ENCODE results near the gene FAAP24. TPM values are rescaled to one million over a fixed set of nuclear protein-coding genes. Genes with fewer than 3 reads are reported as not detected.
"Not testable (repeated sequence)": the region's sequence is repeated elsewhere in the genome, so short reads cannot be mapped to it uniquely, and the experiment has no call there.

FAAP24 gene
- total and polyA plus RNA-seq, 8 donors: 0.92 to 2.4 (median 1.7) TPM; not detected in 4

DNA sequence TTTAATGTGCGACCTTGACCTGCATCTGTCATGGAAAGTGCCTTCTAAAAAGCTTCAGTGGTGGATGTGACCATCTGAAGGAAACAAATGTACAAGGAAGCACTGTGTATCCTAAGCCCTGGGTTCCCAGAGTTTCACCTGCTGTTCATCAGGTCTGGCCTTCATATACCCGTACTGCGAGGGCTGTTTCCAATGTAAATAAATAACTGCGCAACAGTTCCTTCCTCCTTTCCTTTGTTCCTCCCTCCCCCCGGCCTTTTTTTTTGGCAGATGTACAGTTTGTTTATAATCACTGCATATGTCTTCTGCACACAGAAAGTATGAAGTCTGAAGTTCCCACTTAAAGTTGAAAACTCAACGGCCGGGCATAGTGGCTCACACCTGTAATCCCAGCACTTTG, 5.2 kb downstream of the FAAP24 start:
- Histone ChIP-seq H3K9me3 (no peaks in the 10 kb centered on the region), H3K36me3 (peaks cover 0 to 36% (median 23%) of the 10 kb centered on the region in 4 donors), H3K4me3 (no peak overlapping the region), H3K4me1 (peaks cover 5 to 18% (median 14%) of the 10 kb centered on the region in 4 donors), H3K27me3 (no peaks in the 10 kb centered on the region), H3K27ac (peak overlapping the region in 3 of 5 donors; percentile 9 to 41 (median 16))
- intact Hi-C loops (cut with DNase I; ENCODE audit: low total_unique reads): loop anchor here (5.0 kb wide), 1 partner anchor 140 kb away; no protein-coding TSS in a partner anchor
- WGBS, 5 donors: 28 to 52% (median 46%) methylated on average over 7 of the region's 7 CpGs
- TF ChIP-seq POLR2A (IDR thresholded peaks at IDR 0.05) (no peak), EP300 (IDR thresholded peaks at IDR 0.05) (no peak), POLR2AphosphoS5 (IDR thresholded peaks at IDR 0.05) (no peak)
- TF ChIP-seq, protein P1, sequence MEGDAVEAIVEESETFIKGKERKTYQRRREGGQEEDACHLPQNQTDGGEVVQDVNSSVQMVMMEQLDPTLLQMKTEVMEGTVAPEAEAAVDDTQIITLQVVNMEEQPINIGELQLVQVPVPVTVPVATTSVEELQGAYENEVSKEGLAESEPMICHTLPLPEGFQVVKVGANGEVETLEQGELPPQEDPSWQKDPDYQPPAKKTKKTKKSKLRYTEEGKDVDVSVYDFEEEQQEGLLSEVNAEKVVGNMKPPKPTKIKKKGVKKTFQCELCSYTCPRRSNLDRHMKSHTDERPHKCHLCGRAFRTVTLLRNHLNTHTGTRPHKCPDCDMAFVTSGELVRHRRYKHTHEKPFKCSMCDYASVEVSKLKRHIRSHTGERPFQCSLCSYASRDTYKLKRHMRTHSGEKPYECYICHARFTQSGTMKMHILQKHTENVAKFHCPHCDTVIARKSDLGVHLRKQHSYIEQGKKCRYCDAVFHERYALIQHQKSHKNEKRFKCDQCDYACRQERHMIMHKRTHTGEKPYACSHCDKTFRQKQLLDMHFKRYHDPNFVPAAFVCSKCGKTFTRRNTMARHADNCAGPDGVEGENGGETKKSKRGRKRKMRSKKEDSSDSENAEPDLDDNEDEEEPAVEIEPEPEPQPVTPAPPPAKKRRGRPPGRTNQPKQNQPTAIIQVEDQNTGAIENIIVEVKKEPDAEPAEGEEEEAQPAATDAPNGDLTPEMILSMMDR (IDR thresholded peaks at IDR 0.05): no peak
- DNase-seq: peak in 1 of 2 donors; percentile 29

DNA sequence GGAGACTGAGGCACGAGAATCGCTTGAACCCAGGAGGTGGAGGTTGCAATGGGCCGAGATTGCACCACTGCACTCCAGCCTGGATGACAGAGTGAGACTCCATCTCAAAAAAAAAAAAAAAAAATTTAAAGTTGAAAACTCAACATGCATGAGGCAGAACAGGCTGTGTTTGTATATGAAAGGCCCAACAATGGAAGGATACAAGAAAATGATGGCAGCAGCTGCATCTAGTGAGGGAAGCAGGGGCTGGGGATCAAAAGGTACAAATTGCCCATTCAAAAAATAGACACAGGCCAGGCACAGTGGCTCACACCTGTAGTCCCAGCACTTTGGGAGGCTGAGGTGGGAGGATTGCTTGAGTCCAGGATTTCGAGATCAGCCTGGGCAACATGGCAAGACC, 5.8 kb downstream of the FAAP24 start:
- not testable (repeated sequence) for H3K27me3 ChIP-seq, DNase-seq, H3K4me3 ChIP-seq, H3K9me3 ChIP-seq
- Histone ChIP-seq H3K36me3 (peaks cover 0 to 37% (median 23%) of the 10 kb centered on the region in 4 donors), H3K4me1 (peaks cover 5 to 15% (median 13%) of the 10 kb centered on the region in 4 donors), H3K27ac (peak overlapping the region in 1 of 5 donors; percentile 41)
- 78 to 90% (median 88%) methylated on average over 4 of the region's 4 CpGs for WGBS, 5 donors
- intact Hi-C loops (cut with DNase I; ENCODE audit: low total_unique reads): loop anchor here (5.0 kb wide), 1 partner anchor 139 kb away; no protein-coding TSS in a partner anchor

DNA sequence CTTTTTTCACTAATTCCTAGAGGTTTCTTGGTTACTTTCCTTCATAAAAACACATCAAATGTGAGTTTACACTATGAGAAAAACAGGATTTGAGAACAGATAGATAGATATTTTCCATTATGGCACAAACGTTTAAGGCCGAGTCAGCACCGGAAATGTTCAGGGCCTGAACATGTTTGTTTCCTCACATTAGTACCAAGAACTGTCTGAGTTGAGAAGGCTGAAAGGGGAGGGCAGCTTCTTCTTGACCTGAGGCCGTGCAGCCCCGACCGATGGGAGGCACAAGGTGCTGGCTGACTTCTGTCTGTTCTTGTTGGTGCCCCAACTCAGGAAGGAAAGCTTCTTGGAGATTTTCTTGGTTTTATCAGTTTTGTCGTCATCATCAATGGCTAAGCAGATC, 7.8 kb downstream of the FAAP24 start:
- H3K27ac ChIP-seq, DNase-seq, H3K27me3 ChIP-seq, H3K9me3 ChIP-seq, H3K4me3 ChIP-seq: not testable (repeated sequence)
- intact Hi-C loops (cut with DNase I; ENCODE audit: low total_unique reads): loop anchor here (5.0 kb wide), 1 partner anchor 137 kb away; no protein-coding TSS in a partner anchor
- 81 to 87% (median 84%) methylated on average over 7 of the region's 7 CpGs for WGBS, 5 donors
- peaks cover 5 to 15% (median 13%) of the 10 kb centered on the region in 4 donors for H3K4me1 ChIP-seq
- H3K36me3 ChIP-seq: peaks cover 0 to 49% (median 28%) of the 10 kb centered on the region in 4 donors

DNA sequence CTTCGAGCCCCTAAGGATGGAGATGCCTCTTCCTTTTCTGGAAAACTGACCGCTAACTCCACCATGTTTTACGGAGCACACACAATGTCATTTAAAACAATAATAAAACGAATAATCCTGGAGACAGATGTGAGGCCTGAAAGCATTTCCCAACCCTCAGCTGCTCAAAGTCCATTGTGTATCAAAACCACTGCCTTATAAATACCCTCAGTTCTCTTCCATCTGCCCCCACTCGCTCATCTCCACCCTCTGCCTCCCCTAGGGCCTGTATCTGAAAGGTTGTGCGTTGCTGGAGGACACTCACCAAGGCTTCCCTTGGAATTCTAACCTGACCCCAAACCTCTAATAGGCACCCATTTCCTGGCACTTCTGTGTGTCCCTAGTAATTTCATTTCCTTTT, 10.4 kb downstream of the FAAP24 start:
- H3K4me1 ChIP-seq; H3K27me3 ChIP-seq; H3K9me3 ChIP-seq; DNase-seq; H3K27ac ChIP-seq; intact Hi-C loops (cut with DNase I; ENCODE audit: low total_unique reads); H3K4me3 ChIP-seq: not testable (repeated sequence)
- 88 to 97% (median 93%) methylated on average over 6 of the region's 6 CpGs for WGBS, 5 donors
- H3K36me3 ChIP-seq: peaks cover 0 to 68% (median 36%) of the 10 kb centered on the region in 4 donors

DNA sequence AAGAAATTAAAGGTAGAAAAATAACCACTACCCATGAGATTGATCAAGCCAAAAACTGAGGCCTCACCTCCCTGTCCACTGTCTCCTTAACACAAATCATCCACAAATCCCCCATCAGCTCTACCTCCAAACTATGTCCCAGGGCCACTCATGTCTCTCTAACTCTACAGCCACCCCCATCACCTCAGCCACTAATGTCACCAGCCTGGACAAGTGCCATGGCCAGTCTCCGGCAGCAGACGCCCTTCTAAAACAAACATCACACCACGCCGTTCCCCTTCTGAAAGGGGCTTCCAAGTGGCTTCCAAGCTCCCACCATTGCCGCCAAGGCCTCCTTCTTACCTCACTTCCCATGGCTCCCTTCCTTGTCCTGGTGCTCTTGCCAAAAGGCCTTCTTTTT, 16.2 kb downstream of the FAAP24 start:
- peak overlapping the region in 1 of 4 donors; percentile 3 for H3K4me3 ChIP-seq
- WGBS, 5 donors: 24 to 55% (median 40%) methylated on average over 5 of the region's 5 CpGs
- H3K4me1 ChIP-seq: peaks cover 0 to 16% (median 2%) of the 10 kb centered on the region in 4 donors
- H3K9me3 ChIP-seq; H3K27me3 ChIP-seq; intact Hi-C loops (cut with DNase I; ENCODE audit: low total_unique reads): not testable (repeated sequence)
- H3K27ac ChIP-seq: peak overlapping the region in 2 of 5 donors; percentile 14 to 46
- DNase-seq: peak; percentile 19 to 54
- peaks cover 8 to 84% (median 47%) of the 10 kb centered on the region in 4 donors for H3K36me3 ChIP-seq

DNA sequence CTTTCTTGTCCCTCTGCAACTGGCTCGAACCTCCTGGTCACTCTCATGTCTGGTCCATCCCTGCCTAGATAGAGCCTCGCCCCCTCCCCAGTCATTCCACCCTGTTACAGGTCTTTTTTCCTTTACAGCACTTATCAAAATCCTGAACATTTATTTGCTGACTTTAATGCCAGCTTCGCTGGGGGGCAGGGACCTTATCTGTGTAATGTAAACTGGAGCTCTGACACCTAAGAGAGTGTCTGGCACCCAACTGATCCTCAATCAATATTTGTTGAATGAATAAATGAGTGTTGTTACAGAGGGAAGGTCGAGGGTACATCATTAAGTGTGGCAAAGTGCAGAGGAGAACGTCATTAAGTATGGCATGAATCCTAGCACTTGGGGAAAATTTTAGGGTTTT, 16.7 kb downstream of the FAAP24 start:
- TF ChIP-seq EP300 (IDR thresholded peaks at IDR 0.05): no peak
- TF ChIP-seq, protein P1 (IDR thresholded peaks at IDR 0.05): no peak
- no peak for TF ChIP-seq POLR2A (IDR thresholded peaks at IDR 0.05)
- TF ChIP-seq POLR2AphosphoS5 (IDR thresholded peaks at IDR 0.05): no peak
- no peaks in the 10 kb centered on the region for H3K9me3 ChIP-seq
- H3K4me1 ChIP-seq: peaks cover 0 to 16% (median 2%) of the 10 kb centered on the region in 4 donors
- peak overlapping the region in 1 of 4 donors; percentile 3 for H3K4me3 ChIP-seq
- peak overlapping the region in 2 of 5 donors; percentile 14 to 46 for H3K27ac ChIP-seq
- intact Hi-C loops (cut with DNase I; ENCODE audit: low total_unique reads): no loop called here
- H3K36me3 ChIP-seq: peaks cover 10 to 88% (median 51%) of the 10 kb centered on the region in 4 donors
- WGBS, 5 donors: 18 to 47% (median 38%) methylated on average over 5 of the region's 5 CpGs
- H3K27me3 ChIP-seq: no peaks in the 10 kb centered on the region
- DNase-seq: peak in 1 of 2 donors; percentile 56

DNA sequence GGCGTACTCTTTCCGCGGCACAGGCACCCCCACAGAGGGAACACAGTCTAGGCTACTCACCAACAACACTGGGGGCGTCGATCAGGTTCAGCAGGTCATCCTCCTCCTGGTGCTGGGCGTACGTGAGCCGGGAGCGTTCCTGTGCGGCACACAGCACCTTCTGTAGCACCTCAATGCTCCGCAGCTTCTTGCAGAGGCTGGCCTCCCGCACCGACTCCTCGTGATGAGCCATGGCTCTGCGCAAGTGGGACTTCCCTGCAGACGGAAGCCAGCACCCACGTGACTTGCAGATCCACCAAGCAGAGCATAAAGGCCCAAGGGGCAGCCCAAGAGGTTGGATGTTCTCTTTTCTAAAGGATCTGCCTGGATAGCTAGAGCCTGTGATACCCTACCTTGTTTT, 23.9 kb downstream of the FAAP24 start:
- H3K4me3 ChIP-seq; H3K27ac ChIP-seq; intact Hi-C loops (cut with DNase I; ENCODE audit: low total_unique reads); H3K4me1 ChIP-seq; H3K9me3 ChIP-seq; DNase-seq; H3K27me3 ChIP-seq: not testable (repeated sequence)
- H3K36me3 ChIP-seq: peaks cover 12 to 89% (median 74%) of the 10 kb centered on the region in 4 donors
- WGBS, 5 donors: 85 to 95% (median 89%) methylated on average over 4 to 17 of the region's 17 CpGs

DNA sequence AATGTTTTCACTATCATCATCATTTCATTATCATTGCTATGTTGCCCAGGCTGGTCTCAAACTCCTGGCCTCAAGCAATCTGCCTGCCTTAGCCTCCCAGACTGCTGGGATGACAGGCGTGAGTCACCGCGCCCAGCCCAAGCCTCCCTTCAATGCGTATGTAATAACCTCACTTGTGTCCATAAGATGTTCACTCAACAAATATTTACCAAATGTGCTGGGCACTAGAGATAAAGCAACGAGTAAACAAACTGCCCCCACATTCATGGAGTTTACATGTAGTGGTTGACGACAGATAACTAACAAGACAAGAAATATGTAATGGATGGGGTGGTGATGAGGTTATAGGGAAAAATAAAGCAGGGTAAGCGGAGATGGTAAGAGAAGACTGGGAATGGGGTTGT, 25.0 kb downstream of the FAAP24 start:
- H3K4me1 ChIP-seq; intact Hi-C loops (cut with DNase I; ENCODE audit: low total_unique reads); H3K27ac ChIP-seq; H3K27me3 ChIP-seq; H3K4me3 ChIP-seq; H3K9me3 ChIP-seq: not testable (repeated sequence)
- peaks cover 10 to 89% (median 73%) of the 10 kb centered on the region in 4 donors for H3K36me3 ChIP-seq
- peak in 1 of 2 donors; percentile 40 for DNase-seq
- WGBS, 5 donors: 45 to 65% (median 54%) methylated on average over 7 of the region's 7 CpGs
